Raji (cell line): ENCODE measurements around the gene NIPBL.

Experiments used
- POLR2A ChIP-seq: IDR thresholded peaks from 2 replicates; pipeline ENCODE4 v1.6.1; 2011; ENCODE audit warnings: low read depth, low read length, control low read depth; ENCODE audit not compliant: insufficient read depth

Gene NIPBL

GRCh38 chr5:36875051-36875789 lies 1.3 kb upstream of the NIPBL start:
- no peak for TF ChIP-seq POLR2A

GRCh38 chr5:36875790-36876298 lies 725 bp upstream of the NIPBL start:
- TF ChIP-seq POLR2A, result no peak

DNA sequence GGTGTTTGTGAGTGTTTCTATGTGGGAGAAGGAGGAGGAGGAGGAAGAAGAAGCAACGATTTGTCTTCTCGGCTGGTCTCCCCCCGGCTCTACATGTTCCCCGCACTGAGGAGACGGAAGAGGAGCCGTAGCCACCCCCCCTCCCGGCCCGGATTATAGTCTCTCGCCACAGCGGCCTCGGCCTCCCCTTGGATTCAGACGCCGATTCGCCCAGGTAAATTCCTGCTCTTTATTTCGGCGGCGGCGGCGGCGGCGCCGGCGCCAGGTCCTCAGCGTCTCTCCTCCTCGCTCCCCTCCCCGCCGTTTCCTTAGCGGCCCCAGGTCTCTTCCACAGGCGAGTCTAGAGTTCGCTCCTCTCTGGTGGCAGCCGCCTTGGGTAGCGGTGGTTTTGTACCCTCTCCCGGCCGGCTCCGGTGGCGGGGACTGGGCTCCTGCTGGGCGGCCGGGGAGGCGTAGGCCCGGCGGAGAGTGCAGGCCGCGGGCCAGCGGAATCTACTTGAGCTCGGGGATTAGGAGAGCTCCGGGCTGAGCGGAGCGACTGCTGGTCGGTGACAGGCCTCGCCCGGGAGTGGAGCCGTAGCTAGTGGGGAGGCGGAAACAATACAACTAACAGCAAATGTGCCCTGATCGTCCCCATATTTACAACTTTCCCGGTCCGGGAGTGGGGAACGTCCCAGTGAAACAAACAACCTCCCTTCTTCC lies 547 bp downstream of the NIPBL start:
- TF ChIP-seq POLR2A, result no peak

- TF ChIP-seq POLR2A, result no peak
These were observed 1.3 kb downstream of the NIPBL start for GRCh38 chr5:36877667-36878391.

DNA sequence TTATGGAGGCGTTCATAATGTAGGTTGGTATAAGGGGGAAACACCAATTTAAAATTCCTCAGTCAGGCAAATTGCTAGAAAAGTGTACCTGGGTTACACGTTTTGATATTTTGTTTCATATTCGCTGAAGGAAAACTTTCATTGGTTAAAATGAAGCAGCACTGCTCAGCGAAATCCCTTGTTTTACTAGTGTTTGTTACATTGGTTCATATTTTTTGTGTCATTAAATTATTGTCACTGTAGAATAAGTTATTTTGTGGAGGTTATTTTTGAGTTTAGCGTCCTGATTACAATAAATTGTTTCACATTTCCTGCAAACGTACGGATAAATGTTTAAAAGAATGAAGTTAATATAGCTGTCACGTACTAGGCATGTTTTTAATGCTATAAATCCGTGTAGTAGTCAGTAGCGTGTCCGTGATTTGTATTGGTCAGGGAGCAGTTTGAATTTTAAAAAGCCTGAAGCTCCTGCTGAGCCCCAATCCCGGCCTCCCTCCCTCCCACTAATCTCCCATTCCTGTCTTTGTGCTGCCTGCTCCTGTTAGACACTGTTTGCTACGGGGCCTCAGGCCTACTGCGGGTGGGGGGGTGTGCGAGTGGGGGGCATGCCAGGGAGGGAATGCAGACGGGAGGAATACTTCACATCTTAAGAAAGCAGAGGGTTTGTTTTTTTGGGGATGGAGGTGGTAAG lies 2.0 kb downstream of the NIPBL start:
- no peak for TF ChIP-seq POLR2A

DNA sequence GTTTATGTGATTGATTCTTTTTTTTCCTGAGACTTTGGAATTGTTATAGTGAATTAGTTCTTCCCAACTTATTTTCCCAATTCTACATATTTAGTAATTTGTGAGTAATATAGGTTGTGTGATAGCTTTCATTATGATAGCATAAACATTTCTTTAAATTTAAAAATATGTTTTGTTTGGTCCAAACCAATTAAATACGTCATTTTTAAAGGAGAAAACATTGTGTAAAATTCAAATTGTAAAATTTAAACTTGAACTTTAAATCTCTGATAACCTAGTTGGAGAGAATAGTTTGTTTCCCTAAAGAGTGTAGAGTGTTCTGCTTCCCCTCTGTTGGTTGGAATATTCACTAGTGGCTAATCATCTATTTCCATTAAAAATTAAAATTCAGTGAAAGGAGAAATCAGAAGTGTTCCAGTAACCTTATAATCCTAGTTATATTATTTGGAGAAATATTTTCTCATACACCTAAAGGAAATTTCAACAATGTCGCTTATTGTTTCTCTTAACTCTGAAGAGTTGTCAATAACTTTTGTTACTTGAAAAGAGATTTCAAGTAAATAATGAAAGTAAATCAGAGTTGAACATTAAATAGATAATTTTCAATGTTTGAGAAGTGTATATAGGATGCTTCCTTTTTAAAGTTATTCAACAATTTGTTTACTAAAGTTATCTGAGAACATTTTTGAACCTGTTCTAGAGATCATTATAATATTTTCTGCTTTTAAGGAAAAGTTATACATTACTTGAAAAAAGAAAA lies 2.9 kb downstream of the NIPBL start:
- no peak for TF ChIP-seq POLR2A

DNA sequence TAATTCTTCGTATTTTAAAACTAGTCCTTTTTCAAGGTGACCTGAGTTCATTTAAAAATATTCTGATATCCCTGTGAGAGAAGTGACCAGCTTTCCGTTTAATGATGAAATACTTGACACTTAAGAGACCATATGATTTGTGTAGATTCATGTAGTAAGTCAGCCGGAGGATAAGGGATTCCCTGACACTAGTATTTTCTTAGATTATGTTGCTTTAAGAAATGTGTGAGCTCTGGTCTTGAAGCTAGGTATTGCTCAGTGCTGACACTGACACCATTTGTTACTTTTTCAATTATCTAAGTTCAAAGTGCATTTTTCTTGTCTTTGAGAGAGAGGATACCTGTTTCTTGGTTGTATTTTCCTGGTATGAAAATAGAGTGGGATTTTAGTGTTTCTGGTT lies 4.2 kb downstream of the NIPBL start:
- no peak for TF ChIP-seq POLR2A

DNA sequence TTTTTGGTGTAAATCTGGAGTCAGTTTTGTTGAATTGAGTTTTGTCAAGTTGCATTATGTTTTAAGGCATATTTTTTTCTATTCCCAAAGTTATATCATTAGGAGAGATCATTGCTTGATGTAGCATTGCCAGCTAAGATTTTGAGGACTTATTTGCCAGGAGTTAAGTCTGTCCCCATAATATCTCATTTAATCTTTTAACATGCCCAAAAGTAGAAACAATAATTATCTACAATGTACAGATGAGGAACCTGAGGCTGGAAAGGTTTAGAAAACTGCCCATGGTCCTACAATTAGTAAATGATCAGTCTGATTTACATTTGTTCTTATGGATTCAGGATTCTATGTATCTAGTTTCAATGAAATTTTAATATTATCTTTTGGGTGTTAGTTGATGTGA lies 4.7 kb downstream of the NIPBL start:
- no peak for TF ChIP-seq POLR2A

DNA sequence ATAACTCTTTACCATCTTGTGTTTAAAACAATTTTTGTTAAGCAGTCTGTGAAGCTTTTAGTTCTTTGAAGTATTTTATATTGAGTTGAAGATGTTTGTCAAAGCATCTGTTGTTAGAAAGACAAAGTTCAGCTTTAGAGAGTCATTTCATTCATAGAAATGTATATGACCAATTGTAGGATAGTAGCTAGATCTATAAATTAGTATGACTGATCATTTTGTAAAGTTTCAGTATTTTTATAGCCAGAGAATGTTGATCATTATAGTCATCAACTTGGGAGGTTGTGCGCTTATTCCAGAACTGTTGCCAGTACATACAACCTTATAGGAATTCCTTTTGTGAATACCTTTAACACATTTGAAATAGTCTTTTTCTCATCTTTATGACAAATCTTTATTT lies 5.2 kb downstream of the NIPBL start:
- no peak for TF ChIP-seq POLR2A

DNA sequence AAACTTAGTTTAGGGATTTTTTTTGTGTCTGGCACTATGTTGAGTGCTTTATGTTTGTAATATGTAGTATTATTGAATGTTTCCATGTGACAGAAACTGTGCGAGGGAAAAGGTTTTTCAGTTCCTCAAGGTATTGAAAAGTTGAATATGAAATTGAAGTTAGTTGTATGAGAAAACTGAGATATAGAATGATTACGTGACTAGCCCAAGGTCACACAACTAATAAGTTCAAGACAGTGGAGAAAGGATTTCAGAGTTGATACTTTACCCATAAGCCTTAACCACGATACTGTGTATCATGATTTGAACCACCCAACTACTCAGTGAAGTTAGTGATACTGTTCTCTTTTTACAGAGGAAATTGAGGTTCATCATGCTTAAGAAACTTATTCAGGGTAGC lies 5.7 kb downstream of the NIPBL start:
- no peak for TF ChIP-seq POLR2A

GRCh38 chr5:36883894-36884462 lies 7.4 kb downstream of the NIPBL start:
- no peak for TF ChIP-seq POLR2A

GRCh38 chr5:36885149-36885548 lies 8.6 kb downstream of the NIPBL start:
- TF ChIP-seq POLR2A, result no peak

DNA sequence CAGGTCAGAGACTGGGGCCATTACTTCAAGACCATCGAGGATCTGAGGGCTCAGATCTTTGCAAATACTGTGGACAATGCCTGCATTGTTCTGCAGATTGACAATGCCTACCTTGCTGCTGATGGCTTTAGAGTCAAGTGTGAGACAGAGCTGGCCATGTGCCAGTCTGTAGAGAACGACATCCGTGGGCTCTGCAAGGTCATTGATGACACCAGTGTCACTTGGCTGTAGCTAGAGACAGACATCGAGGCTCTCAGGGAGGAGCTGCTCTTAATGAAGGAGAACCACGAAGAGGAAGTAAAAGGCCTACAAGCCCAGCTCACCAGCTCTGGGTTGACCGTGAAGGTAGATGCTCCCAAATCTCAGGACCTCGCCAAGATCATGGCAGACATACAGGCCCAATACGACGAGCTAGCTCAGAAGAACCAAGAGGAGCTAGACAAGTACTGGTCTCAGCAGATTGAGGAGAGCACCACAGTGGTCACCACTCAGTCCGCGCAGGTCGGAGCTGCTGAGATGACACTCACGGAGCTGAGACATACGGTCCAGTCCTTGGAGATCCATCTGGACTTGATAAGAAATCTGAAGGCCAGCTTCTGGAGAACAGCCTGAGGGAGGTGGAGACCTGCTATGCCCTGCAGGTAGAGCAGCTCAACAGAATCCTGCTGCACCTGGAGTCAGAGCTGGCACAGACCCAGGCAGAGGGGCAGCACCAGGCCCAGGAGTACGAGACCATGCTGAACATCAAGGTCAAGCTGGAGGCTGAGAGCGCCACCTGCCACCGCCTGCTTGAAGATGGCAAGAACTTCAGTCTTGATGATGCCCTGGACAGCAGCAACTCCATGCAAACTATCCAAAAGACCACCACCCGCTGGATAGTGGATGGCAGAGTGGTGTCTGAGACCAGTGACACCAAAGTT lies 9.3 kb downstream of the NIPBL start:
- TF ChIP-seq POLR2A, result no peak
